Lower lobe of right lung (tissue), 2 donors: ENCODE measurements around the gene ARHGEF26. TPM values are rescaled to one million over a fixed set of nuclear protein-coding genes. Genes with fewer than 3 reads are reported as not detected.

ENCODE experiments used
- ATAC-seq, 2 donors: fragments of 200-7000 bp; cut with Tn5 transposase; one replicate each; pipeline ENCODE4 v1.9.1; 2020 to 2022; ENCODE audit warnings: mild to moderate bottlenecking in 2 of 2, moderate library complexity in 2 of 2
- DNase-seq: peaks from one replicate; pipeline ENCODE4 v3.0.0-alpha.2; 2020
- H3K27ac ChIP-seq: fragments of 200-600 bp; one replicate; pipeline ENCODE4 v1.8.0; 2022
- H3K27me3 ChIP-seq: fragments of 200-600 bp; one replicate; pipeline ENCODE4 v1.8.0; 2022; ENCODE audit warnings: low read depth
- H3K36me3 ChIP-seq: fragments of 200-600 bp; one replicate; pipeline ENCODE4 v1.8.0; 2022; ENCODE audit warnings: mild to moderate bottlenecking
- H3K4me1 ChIP-seq: fragments of 200-600 bp; one replicate; pipeline ENCODE4 v1.8.0; 2022
- H3K4me3 ChIP-seq: fragments of 200-600 bp; one replicate; pipeline ENCODE4 v1.8.0; 2022; ENCODE audit warnings: mild to moderate bottlenecking
- H3K9me3 ChIP-seq: fragments of 200-600 bp; one replicate; pipeline ENCODE4 v1.8.0; 2022
- intact Hi-C: fragments of 100-400 bp; cut with DNase I; formaldehyde crosslinking; loops from one replicate; pipeline ENCODE4 v1.11.0; 2022
- total RNA-seq: library from RNA; stranded (reverse); fragmentation: NEBNext Ultra II Directional; extraction: Animal tissue kit (Norgen Biotek cat#: 25700); gene quantifications from one replicate; pipeline ENCODE4 v1.2.1, GENCODE V29; 2021
- TF ChIP-seq, protein P1 (sequence below): fragments of 200-600 bp; IDR thresholded peaks from one replicate; pipeline ENCODE4 v1.8.0; 2022; ENCODE audit warnings: antibody characterized with exemption, mild to moderate bottlenecking
- donor health status: DM: no; HTN: yes; CAD: no; lungs with severe emphysema.

The ARHGEF26 gene
- total RNA-seq, 1 donor from 2014 or later: 50.9 TPM

DNA sequence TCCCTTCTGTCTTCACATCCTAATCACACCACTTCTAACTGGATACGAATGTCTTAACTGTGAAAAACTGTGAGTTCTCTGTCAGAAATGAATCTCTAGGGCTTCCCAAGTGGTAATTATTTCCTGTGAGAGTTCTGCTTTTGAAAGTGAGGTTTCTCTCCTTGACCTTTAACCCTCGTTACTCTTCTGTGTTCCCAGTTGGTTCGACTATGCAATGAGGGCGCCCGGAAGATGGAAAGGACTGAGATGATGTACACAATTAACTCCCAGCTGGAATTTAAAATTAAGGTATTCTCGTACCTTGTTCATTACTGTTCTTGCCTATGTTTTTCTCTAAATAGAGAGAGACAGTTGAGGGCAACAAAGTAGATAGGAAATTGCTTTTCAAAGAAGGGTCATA, 96.5 kb downstream of the ARHGEF26 start:
- no peak for ATAC-seq
- no peaks in the 10 kb centered on the region for H3K36me3 ChIP-seq
- intact Hi-C loops: no loop called here

DNA sequence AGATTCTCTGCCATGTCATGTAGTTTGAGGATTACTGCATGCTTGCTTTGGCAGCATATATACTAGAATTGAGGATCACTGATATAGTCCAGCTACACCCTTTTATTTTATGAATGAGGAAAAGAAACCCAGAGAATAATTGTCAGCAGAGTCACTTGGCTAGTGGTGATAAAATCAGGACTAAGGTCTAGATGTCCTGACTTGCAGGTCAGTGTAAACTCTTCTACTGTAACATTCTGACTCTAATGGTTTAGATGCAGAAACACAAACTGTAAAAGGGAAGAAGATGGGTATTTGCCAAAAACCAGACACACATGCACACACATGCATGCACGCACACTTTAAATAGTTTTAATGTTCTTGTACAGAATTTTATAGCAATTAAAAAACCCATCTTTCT, 97.5 kb downstream of the ARHGEF26 start:
- ATAC-seq: no peak
- intact Hi-C loops: no loop called here

More for the DNA sequence above, 96.5 kb downstream of the ARHGEF26 start:
- no peaks in the 10 kb centered on the region for H3K27me3 ChIP-seq
- DNase-seq: no peak
- no peak overlapping the region for H3K27ac ChIP-seq
- H3K9me3 ChIP-seq: no peaks in the 10 kb centered on the region
- H3K4me3 ChIP-seq: no peak overlapping the region
- TF ChIP-seq, protein P1, sequence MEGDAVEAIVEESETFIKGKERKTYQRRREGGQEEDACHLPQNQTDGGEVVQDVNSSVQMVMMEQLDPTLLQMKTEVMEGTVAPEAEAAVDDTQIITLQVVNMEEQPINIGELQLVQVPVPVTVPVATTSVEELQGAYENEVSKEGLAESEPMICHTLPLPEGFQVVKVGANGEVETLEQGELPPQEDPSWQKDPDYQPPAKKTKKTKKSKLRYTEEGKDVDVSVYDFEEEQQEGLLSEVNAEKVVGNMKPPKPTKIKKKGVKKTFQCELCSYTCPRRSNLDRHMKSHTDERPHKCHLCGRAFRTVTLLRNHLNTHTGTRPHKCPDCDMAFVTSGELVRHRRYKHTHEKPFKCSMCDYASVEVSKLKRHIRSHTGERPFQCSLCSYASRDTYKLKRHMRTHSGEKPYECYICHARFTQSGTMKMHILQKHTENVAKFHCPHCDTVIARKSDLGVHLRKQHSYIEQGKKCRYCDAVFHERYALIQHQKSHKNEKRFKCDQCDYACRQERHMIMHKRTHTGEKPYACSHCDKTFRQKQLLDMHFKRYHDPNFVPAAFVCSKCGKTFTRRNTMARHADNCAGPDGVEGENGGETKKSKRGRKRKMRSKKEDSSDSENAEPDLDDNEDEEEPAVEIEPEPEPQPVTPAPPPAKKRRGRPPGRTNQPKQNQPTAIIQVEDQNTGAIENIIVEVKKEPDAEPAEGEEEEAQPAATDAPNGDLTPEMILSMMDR: no peak
- H3K4me1 ChIP-seq: no peaks in the 10 kb centered on the region

DNA sequence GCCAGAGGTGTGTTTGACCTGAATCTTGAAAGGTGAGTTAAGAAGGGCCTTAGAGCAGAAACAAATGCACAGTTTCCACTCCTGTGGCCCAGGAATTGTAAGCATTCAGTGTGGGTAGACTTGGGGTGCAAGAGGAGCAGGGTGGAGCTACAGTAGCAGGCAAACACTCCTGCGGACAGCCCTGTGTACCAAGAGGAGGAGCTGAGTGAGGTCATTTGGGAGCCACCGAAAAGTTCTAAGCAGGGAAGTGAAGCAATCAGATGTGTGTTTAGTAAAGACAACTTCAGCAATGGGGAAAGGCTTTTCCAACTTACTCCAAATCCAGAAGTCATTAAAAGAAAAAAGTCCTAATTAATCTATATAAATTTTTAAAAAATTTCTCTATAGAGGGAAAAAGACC, 99.3 kb downstream of the ARHGEF26 start:
- intact Hi-C loops: no loop called here
- DNase-seq (no peak), ATAC-seq (peak; percentile 74)
- H3K36me3 ChIP-seq: no peaks in the 10 kb centered on the region
- H3K4me1 ChIP-seq: no peaks in the 10 kb centered on the region
- no peaks in the 10 kb centered on the region for H3K27me3 ChIP-seq
- H3K27ac ChIP-seq: no peak overlapping the region
- no peak overlapping the region for H3K4me3 ChIP-seq
- H3K9me3 ChIP-seq: no peaks in the 10 kb centered on the region
- TF ChIP-seq, protein P1: no peak

More for the DNA sequence above, 97.5 kb downstream of the ARHGEF26 start:
- Histone ChIP-seq H3K4me3 (no peak overlapping the region), H3K4me1 (no peaks in the 10 kb centered on the region), H3K9me3 (no peaks in the 10 kb centered on the region), H3K36me3 (no peaks in the 10 kb centered on the region), H3K27ac (no peak overlapping the region), H3K27me3 (no peaks in the 10 kb centered on the region)
- TF ChIP-seq, protein P1: no peak
- no peak for DNase-seq

DNA sequence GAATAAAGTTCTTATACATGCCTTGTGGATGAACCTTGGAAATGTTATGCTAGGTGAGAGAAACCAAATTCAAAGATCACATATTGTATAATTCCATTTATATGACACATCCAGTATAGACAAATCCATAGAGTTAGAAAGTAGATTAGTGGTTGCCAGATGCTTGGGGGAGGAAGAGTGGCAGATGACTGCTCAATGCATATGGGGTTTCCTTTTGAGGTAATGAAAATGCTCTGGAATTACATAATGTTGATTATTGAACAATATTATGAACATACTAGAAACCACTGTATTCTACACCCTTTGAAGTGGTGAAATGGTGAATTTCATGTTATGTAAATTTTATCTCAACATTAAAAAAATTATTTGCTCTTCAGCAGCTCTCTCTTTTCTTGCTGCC, 102.3 kb downstream of the ARHGEF26 start:
- TF ChIP-seq, protein P1: no peak
- no peaks in the 10 kb centered on the region for H3K9me3 ChIP-seq
- no peaks in the 10 kb centered on the region for H3K4me1 ChIP-seq
- ATAC-seq (no peak), DNase-seq (no peak)
- no peaks in the 10 kb centered on the region for H3K36me3 ChIP-seq
- intact Hi-C loops: no loop called here
- H3K27ac ChIP-seq: no peak overlapping the region
- H3K4me3 ChIP-seq: no peak overlapping the region
- H3K27me3 ChIP-seq: no peaks in the 10 kb centered on the region

DNA sequence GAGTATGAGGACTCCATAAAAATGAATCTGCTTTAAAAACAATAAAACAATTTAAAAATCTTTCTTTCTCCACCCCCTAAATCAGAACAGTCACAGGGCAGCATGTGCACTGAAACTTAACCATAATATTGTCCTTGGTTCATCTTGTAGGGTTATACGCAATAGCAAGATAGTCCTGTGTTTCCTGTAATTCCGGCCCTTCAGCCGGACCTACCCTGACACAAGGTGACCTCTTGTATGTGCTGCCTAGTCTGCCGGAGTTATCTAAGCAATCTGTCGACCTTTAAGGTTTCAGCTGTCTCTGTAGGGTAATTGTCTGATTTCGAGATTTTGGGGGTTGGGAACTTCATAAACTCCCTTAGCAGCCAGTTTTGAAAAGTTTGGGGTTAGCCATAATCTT, 103.2 kb downstream of the ARHGEF26 start:
- no peak for ATAC-seq
- H3K27ac ChIP-seq: no peak overlapping the region
- no peaks in the 10 kb centered on the region for H3K9me3 ChIP-seq
- no peaks in the 10 kb centered on the region for H3K36me3 ChIP-seq
- no peak for DNase-seq
- intact Hi-C loops: no loop called here
- H3K27me3 ChIP-seq: no peaks in the 10 kb centered on the region
- no peaks in the 10 kb centered on the region for H3K4me1 ChIP-seq
- H3K4me3 ChIP-seq: no peak overlapping the region
- TF ChIP-seq, protein P1: no peak

DNA sequence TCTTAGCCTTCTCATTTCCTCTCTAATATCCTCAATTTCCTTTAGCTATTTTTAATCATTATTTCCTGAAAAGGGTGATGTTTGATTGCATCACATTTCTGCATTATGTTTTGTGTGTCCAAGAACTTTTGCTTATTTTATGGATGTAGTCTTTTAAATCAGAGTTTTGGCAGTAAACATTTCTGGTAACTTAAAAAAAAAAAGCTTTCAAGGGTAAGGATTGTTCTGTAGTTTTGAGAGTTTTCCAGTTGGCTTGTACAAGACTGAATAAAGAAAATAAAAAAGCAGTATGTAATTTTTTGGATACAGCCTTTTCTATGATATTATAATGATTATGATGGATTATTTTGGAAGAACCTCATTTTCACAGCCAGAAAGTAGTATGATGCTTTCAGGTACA, 103.7 kb downstream of the ARHGEF26 start:
- Histone ChIP-seq H3K4me3 (no peak overlapping the region), H3K9me3 (no peaks in the 10 kb centered on the region), H3K27me3 (no peaks in the 10 kb centered on the region), H3K27ac (no peak overlapping the region), H3K4me1 (no peaks in the 10 kb centered on the region), H3K36me3 (no peaks in the 10 kb centered on the region)
- DNase-seq (no peak), ATAC-seq (no peak)
- intact Hi-C loops: no loop called here
- TF ChIP-seq, protein P1: no peak
